ENCODE data around the gene ZBTB2. TPM values are rescaled to one million over a fixed set of nuclear protein-coding genes. Genes with fewer than 3 reads are reported as not detected.

The ZBTB2 gene
- total RNA-seq, 1 experiment from 2014 or later, result 16.2 TPM

DNA sequence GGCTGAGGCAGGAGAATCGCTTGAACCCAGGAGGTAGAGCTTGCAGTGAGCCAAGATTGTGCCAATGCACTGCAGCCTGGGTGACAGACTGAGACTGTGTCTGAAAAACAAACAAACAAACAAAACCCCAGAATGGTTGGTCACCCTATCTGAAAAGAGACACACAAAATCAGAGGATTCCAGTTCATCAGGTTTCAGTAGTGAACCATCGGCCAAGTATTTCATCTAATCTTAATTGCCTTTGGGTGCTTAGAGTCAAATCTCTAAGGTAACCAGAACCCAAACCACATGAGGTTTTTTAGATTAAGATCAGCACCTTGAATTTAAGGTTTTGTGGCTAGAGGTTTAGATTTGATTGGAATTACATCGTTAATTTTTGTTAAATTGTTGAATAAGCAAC is 8.3 kb upstream of the ZBTB2 start:
- DNase-seq (ENCODE audit: low read depth, low spot score), result no peak
- BruUV-seq (replicated peaks), result no TSS peak
- Histone ChIP-seq H3K27ac (ENCODE audit: low read length) (no peak overlapping the region), H3K27me3 (ENCODE audit: control insufficient read depth, insufficient read depth, low read length) (no peaks in the 10 kb centered on the region), H3K4me1 (ENCODE audit: control insufficient read depth, insufficient read depth, low read length) (peaks cover 2% of the 10 kb centered on the region), H3K9me3 (ENCODE audit: control insufficient read depth, insufficient read depth, low read depth, low read length) (no peaks in the 10 kb centered on the region), H3K4me3 (ENCODE audit: low read depth in 2 of 2, low read length in 2 of 2) (no peak overlapping the region), H3K36me3 (ENCODE audit: control insufficient read depth, insufficient read depth, low read length) (peaks cover 9% of the 10 kb centered on the region; the same call in 1 of the 2 replicates)
- no peak for ATAC-seq
- no peak for TF ChIP-seq POLR2AphosphoS5 (IDR thresholded peaks at IDR 0.05; ENCODE audit: low read depth, low read length)
- TF ChIP-seq, protein P1, sequence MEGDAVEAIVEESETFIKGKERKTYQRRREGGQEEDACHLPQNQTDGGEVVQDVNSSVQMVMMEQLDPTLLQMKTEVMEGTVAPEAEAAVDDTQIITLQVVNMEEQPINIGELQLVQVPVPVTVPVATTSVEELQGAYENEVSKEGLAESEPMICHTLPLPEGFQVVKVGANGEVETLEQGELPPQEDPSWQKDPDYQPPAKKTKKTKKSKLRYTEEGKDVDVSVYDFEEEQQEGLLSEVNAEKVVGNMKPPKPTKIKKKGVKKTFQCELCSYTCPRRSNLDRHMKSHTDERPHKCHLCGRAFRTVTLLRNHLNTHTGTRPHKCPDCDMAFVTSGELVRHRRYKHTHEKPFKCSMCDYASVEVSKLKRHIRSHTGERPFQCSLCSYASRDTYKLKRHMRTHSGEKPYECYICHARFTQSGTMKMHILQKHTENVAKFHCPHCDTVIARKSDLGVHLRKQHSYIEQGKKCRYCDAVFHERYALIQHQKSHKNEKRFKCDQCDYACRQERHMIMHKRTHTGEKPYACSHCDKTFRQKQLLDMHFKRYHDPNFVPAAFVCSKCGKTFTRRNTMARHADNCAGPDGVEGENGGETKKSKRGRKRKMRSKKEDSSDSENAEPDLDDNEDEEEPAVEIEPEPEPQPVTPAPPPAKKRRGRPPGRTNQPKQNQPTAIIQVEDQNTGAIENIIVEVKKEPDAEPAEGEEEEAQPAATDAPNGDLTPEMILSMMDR (IDR thresholded peaks at IDR 0.05), result no peak
- no peak for TF ChIP-seq TCF7L2 (IDR thresholded peaks at IDR 0.05; ENCODE audit: low read depth, low read length)
- TF ChIP-seq REST (IDR thresholded peaks at IDR 0.05; ENCODE audit: insufficient read depth in 1 of 2, low read depth in 2 of 2, low read length in 1 of 2), result no peak
- no peak for TF ChIP-seq SIN3A (IDR thresholded peaks at IDR 0.05; ENCODE audit: borderline replicate concordance, insufficient read depth, low read depth, low read length)
- CTCF ChIA-PET, result interaction anchor here (0.6 kb wide), 1 partner anchor 19 kb away, joined by 6 read pairs; no protein-coding TSS in a partner anchor
- intact Hi-C loops (cut with micrococcal nuclease; ENCODE audit: unreplicated experiment), result no loop called here
- in situ Hi-C loops (cut with HindIII; ENCODE audit: low pct_unique_long_range_greater_than_20kb, low sequenced_read_pairs), result no loop called here
- POLR2A ChIA-PET, result no interaction called here

DNA sequence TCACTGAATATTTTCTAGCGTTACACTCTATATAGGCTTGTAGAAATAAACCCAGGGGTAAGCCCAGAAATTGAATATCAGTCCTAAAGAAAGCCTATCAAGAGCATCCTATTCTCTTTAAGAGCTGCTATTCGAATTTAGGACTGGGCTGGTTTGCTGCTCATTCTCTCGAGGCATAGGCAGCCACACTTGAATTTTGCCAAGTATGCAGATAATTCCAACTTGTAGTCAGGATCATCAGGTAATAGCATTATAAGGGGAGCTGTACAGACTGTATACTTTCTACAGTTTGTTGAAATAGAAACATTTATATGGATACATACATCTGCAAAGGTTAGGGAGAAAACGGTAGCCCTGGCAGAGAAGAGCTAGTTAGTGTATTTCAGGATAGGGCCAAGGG is 2.1 kb upstream of the ZBTB2 start:
- Histone ChIP-seq H3K27me3 (ENCODE audit: control insufficient read depth, insufficient read depth, low read length) (no peaks in the 10 kb centered on the region), H3K27ac (ENCODE audit: low read length) (peak overlapping the region; percentile 91), H3K9me3 (ENCODE audit: control insufficient read depth, insufficient read depth, low read depth, low read length) (no peaks in the 10 kb centered on the region), H3K36me3 (ENCODE audit: control insufficient read depth, insufficient read depth, low read length) (peaks cover 5% of the 10 kb centered on the region), H3K4me3 (ENCODE audit: low read depth in 2 of 2, low read length in 2 of 2) (peak overlapping the region; percentile 81 to 90; a peak in 3 of 4 replicates), H3K4me1 (ENCODE audit: control insufficient read depth, insufficient read depth, low read length) (peaks cover 30% of the 10 kb centered on the region)
- in situ Hi-C loops (cut with HindIII; ENCODE audit: low pct_unique_long_range_greater_than_20kb, low sequenced_read_pairs), result no loop called here
- CTCF ChIA-PET, result interaction anchor here (0.7 kb wide), 1 partner anchor 23 kb away, joined by 5 read pairs; no protein-coding TSS in a partner anchor
- no peak for ATAC-seq
- TF ChIP-seq REST (IDR thresholded peaks at IDR 0.05; ENCODE audit: insufficient read depth in 1 of 2, low read depth in 2 of 2, low read length in 1 of 2) (no peak), POLR2AphosphoS5 (IDR thresholded peaks at IDR 0.05; ENCODE audit: low read depth, low read length) (no peak), SIN3A (IDR thresholded peaks at IDR 0.05; ENCODE audit: borderline replicate concordance, insufficient read depth, low read depth, low read length) (no peak), TCF7L2 (IDR thresholded peaks at IDR 0.05; ENCODE audit: low read depth, low read length) (no peak)
- TF ChIP-seq, protein P1 (IDR thresholded peaks at IDR 0.05), result no peak
- DNase-seq (ENCODE audit: low read depth, low spot score), result no peak
- BruUV-seq (replicated peaks), result no TSS peak
- POLR2A ChIA-PET, result no interaction called here
- intact Hi-C loops (cut with micrococcal nuclease; ENCODE audit: unreplicated experiment), result no loop called here
